ENCODE results near the gene ITGB7. TPM values are rescaled to one million over a fixed set of nuclear protein-coding genes. Genes with fewer than 3 reads are reported as not detected.
"Not testable (repeated sequence)": the region's sequence is repeated elsewhere in the genome, so short reads cannot be mapped to it uniquely, and the experiment has no call there.

Gene ITGB7
- total and polyA plus RNA-seq, 10 of the 15 experiments (the other 5 are each of a cell fraction or from before 2014, with no cell fraction given) = 54.5 to 487 (median 252) TPM

DNA sequence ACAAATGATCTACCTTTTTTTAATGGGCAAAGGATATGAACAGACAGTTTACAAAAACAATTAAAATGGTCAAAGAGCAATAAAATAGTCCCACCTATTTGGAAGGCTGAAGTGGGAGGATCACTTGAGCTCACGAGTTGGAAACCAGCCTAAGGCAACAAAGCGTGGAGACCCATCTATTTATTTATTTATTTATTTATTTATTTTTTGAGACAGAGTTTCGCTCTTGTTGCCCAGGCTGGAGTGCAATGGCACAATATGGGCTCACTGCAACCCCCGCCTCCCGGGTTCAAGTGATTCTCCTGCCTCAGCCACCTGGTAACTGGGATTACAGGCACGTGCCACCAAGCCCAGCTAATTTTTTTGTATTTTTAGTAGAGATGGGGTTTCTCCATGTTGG is 29.6 kb downstream of the ITGB7 start:
- H3K4me3 ChIP-seq; in situ Hi-C loops (cut with MboI); H4K20me1 ChIP-seq (ENCODE audit: control insufficient read depth, insufficient read depth); ATAC-seq; H3K36me3 ChIP-seq (ENCODE audit: control insufficient read depth in 2 of 2, insufficient read depth in 2 of 2, low read length in 1 of 2); H3K9me3 ChIP-seq (replicated peaks; ENCODE audit: control insufficient read depth, insufficient read depth, low read length); FAIRE-seq; H3K4me2 ChIP-seq (ENCODE audit: control insufficient read depth, insufficient read depth); H2AFZ ChIP-seq (ENCODE audit: control insufficient read depth, low read depth, low read length); intact Hi-C loops (cut with micrococcal nuclease; ENCODE audit: unreplicated experiment); BruUV-seq (replicated peaks); H3K27me3 ChIP-seq (replicated peaks in 1 of 2; ENCODE audit: control insufficient read depth in 2 of 2, insufficient read depth in 2 of 2, low read length in 1 of 2); DNase-seq (ENCODE audit: low read depth, low spot score); H3K27ac ChIP-seq (ENCODE audit: control insufficient read depth, insufficient read depth); RAD21 ChIA-PET (ENCODE audit: unreplicated experiment); H3K9ac ChIP-seq (ENCODE audit: control insufficient read depth, insufficient read depth, low read length): not testable (repeated sequence)
- WGBS (ENCODE audit: insufficient coverage, insufficient replicate concordance, low lambda C conversion rate, missing lambda C conversion rate) = 97% methylated on average over 6 of the region's 6 CpGs
- ChIA-PET SMC1A (ENCODE audit: uncharacterized antibody, unreplicated experiment) (interaction anchor here (0.6 to 3.5 kb wide), 7 partner anchors 9 to 120 kb away, joined by 3 to 24 read pairs (median 3); partner anchors contain the start of genes ITGB7 and SPRYD3), POLR2A (interaction anchor here (0.7 to 4.3 kb wide), 7 partner anchors 13 to 202 kb away, joined by 3 to 26 read pairs (median 3); partner anchors contain the start of genes ITGB7 and SP1), CTCF (interaction anchor here (0.8 to 8.0 kb wide), 7 partner anchors 12 to 74 kb away, joined by 3 to 66 read pairs (median 4); partner anchors contain the start of gene ITGB7)
- peaks cover 17% of the 10 kb centered on the region; the same call in 1 of the 2 replicates for H3K4me1 ChIP-seq (ENCODE audit: control insufficient read depth, insufficient read depth, low read length)
- H3K79me2 ChIP-seq (ENCODE audit: control insufficient read depth, insufficient read depth, low read length) = peaks cover 16% of the 10 kb centered on the region

DNA sequence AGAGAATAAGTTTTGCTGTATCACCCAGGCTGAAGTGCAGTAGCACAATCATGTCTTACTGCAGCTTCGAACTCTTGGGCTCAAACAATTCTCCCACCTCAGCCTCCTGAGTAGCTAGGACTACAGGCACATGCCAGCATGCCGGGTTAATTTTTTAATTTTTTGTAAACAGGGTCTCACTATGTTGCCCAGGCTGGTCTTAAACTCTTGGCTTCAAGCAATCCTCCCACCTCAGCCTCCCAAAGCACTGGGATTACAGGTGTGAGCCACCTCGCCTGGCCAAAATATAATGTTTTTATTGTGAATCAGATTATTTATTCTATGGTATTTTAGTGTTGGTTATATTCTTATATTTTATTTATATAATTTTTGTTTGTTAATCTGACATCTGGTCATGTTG is 30.3 kb downstream of the ITGB7 start:
- Histone ChIP-seq H3K27me3 (replicated peaks in 1 of 2; ENCODE audit: control insufficient read depth in 2 of 2, insufficient read depth in 2 of 2, low read length in 1 of 2) (no peaks in the 10 kb centered on the region), H3K36me3 (ENCODE audit: control insufficient read depth in 2 of 2, insufficient read depth in 2 of 2, low read length in 1 of 2) (no peaks in the 10 kb centered on the region), H3K9ac (ENCODE audit: control insufficient read depth, insufficient read depth, low read length) (no peak overlapping the region), H3K27ac (ENCODE audit: control insufficient read depth, insufficient read depth) (no peak overlapping the region), H2AFZ (ENCODE audit: control insufficient read depth, low read depth, low read length) (no peak overlapping the region), H3K9me3 (replicated peaks; ENCODE audit: control insufficient read depth, insufficient read depth, low read length) (no peaks in the 10 kb centered on the region), H3K79me2 (ENCODE audit: control insufficient read depth, insufficient read depth, low read length) (peaks cover 9% of the 10 kb centered on the region), H4K20me1 (ENCODE audit: control insufficient read depth, insufficient read depth) (no peaks in the 10 kb centered on the region), H3K4me2 (ENCODE audit: control insufficient read depth, insufficient read depth) (no peak overlapping the region), H3K4me3 (no peak overlapping the region), H3K4me1 (ENCODE audit: control insufficient read depth, insufficient read depth, low read length) (peaks cover 14% of the 10 kb centered on the region; the same call in 1 of the 2 replicates)
- ATAC-seq (no peak), DNase-seq (ENCODE audit: low read depth, low spot score) (no peak), FAIRE-seq (no peak)
- 98% methylated on average over 3 of the region's 3 CpGs for WGBS (ENCODE audit: insufficient coverage, insufficient replicate concordance, low lambda C conversion rate, missing lambda C conversion rate)
- no peak for TF ChIP-seq JUNB (IDR thresholded peaks at IDR 0.05)
- TF ChIP-seq, protein P1, sequence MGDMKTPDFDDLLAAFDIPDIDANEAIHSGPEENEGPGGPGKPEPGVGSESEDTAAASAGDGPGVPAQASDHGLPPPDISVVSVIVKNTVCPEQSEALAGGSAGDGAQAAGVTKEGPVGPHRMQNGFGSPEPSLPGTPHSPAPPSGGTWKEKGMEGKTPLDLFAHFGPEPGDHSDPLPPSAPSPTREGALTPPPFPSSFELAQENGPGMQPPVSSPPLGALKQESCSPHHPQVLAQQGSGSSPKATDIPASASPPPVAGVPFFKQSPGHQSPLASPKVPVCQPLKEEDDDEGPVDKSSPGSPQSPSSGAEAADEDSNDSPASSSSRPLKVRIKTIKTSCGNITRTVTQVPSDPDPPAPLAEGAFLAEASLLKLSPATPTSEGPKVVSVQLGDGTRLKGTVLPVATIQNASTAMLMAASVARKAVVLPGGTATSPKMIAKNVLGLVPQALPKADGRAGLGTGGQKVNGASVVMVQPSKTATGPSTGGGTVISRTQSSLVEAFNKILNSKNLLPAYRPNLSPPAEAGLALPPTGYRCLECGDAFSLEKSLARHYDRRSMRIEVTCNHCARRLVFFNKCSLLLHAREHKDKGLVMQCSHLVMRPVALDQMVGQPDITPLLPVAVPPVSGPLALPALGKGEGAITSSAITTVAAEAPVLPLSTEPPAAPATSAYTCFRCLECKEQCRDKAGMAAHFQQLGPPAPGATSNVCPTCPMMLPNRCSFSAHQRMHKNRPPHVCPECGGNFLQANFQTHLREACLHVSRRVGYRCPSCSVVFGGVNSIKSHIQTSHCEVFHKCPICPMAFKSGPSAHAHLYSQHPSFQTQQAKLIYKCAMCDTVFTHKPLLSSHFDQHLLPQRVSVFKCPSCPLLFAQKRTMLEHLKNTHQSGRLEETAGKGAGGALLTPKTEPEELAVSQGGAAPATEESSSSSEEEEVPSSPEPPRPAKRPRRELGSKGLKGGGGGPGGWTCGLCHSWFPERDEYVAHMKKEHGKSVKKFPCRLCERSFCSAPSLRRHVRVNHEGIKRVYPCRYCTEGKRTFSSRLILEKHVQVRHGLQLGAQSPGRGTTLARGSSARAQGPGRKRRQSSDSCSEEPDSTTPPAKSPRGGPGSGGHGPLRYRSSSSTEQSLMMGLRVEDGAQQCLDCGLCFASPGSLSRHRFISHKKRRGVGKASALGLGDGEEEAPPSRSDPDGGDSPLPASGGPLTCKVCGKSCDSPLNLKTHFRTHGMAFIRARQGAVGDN (IDR thresholded peaks at IDR 0.05) = no peak
- RAD21 ChIA-PET (ENCODE audit: unreplicated experiment) = interaction anchor here (1.1 to 1.2 kb wide), 2 partner anchors 23 to 33 kb away, joined by 3 read pairs; no protein-coding TSS in a partner anchor
- BruUV-seq (replicated peaks) = no TSS peak
- SMC1A ChIA-PET (ENCODE audit: uncharacterized antibody, unreplicated experiment) = interaction anchor here (0.7 to 3.5 kb wide), 7 partner anchors 10 to 145 kb away, joined by 3 to 24 read pairs (median 4); partner anchors contain the start of genes AAAS and ITGB7
- intact Hi-C loops (cut with micrococcal nuclease; ENCODE audit: unreplicated experiment) = no loop called here
- POLR2A ChIA-PET = interaction anchor here (0.7 to 2.4 kb wide), 6 partner anchors 24 to 203 kb away, joined by 3 to 11 read pairs (median 3); partner anchors contain the start of genes AAAS, ITGB7 and SP1
- in situ Hi-C loops (cut with MboI) = no loop called here
- CTCF ChIA-PET = interaction anchor here (0.8 to 8.0 kb wide), 9 partner anchors 12 to 111 kb away, joined by 3 to 66 read pairs (median 3); a partner anchor contains a TSS

Measured in GM12878 (cell line).